ENCODE results near the gene ZNF763.
"Not testable (repeated sequence)": the region's sequence is repeated elsewhere in the genome, so short reads cannot be mapped to it uniquely, and the experiment has no call there.

Gene ZNF763

GRCh38 chr19:11964858-11965645 lies at the start of gene ZNF763:
TSS of gene ZNF763 (plus strand) at chr19:11965040. CDS start at chr19:11965209, 169 bp downstream.
- DNase-seq, result peak; percentile 82 to 85

GRCh38 chr19:11921852-11922495 lies 42.9 kb upstream of the ZNF763 start:
- DNase-seq, result no peak

GRCh38 chr19:11924886-11925650 lies 39.8 kb upstream of the ZNF763 start, which contains the start of gene ZNF700:
TSS of gene ZNF700 (plus strand) at chr19:11925107. CDS start at chr19:11925211, 104 bp downstream.
- peak; percentile 91 to 95 for DNase-seq

- not testable (repeated sequence) for DNase-seq
Measured at GRCh38 chr19:11925651-11926187, 39.1 kb upstream of the ZNF763 start.

GRCh38 chr19:11927227-11927626 lies 37.6 kb upstream of the ZNF763 start:
- DNase-seq, result no peak

GRCh38 chr19:11931051-11931450 lies 33.8 kb upstream of the ZNF763 start:
- no peak for DNase-seq

GRCh38 chr19:11931513-11931912 lies 33.3 kb upstream of the ZNF763 start:
- DNase-seq, result no peak

GRCh38 chr19:11935829-11936228 lies 29.0 kb upstream of the ZNF763 start:
- not testable (repeated sequence) for DNase-seq

GRCh38 chr19:11938383-11938782 lies 26.5 kb upstream of the ZNF763 start:
- not testable (repeated sequence) for DNase-seq

- not testable (repeated sequence) for DNase-seq
Measured at GRCh38 chr19:11941361-11941887, 23.4 kb upstream of the ZNF763 start.

GRCh38 chr19:11942008-11942842 lies 22.6 kb upstream of the ZNF763 start:
- DNase-seq, result no peak

GRCh38 chr19:11942843-11943108 lies 22.1 kb upstream of the ZNF763 start:
- DNase-seq, result no peak

GRCh38 chr19:11944656-11945055 lies 20.2 kb upstream of the ZNF763 start:
- no peak for DNase-seq

- no peak for DNase-seq
Measured at GRCh38 chr19:11948646-11949045, 16.2 kb upstream of the ZNF763 start.

GRCh38 chr19:11949201-11949600 lies 15.6 kb upstream of the ZNF763 start:
- no peak for DNase-seq

- not testable (repeated sequence) for DNase-seq
Measured at GRCh38 chr19:11949614-11950080, 15.2 kb upstream of the ZNF763 start.

- no peak for DNase-seq
Measured at GRCh38 chr19:11950312-11950711, 14.5 kb upstream of the ZNF763 start.

GRCh38 chr19:11963566-11964355 lies 1.1 kb upstream of the ZNF763 start:
- DNase-seq, result peak; percentile 70 to 73

- DNase-seq, result no peak
Measured at GRCh38 chr19:11964496-11964857, 363 bp upstream of the ZNF763 start.

GRCh38 chr19:11970174-11970573 lies 5.3 kb downstream of the ZNF763 start:
- DNase-seq, result no peak

- DNase-seq, result no peak
Measured at GRCh38 chr19:11971041-11971440, 6.2 kb downstream of the ZNF763 start.
